Ramos (cell line): ENCODE data around the gene DNAJC27.

Experiments used
- in situ Hi-C: fragments of 300-500 bp; cut with MboI; formaldehyde crosslinking; loops from one replicate; pipeline ENCODE4 v1.14.3; 2022; ENCODE audit warnings: low sequenced_read_pairs; ENCODE audit not compliant: unreplicated experiment

DNAJC27 gene

GRCh38 chr2:24972315-24972961 is 683 bp upstream of the DNAJC27 start:
- in situ Hi-C loops, result no loop called here

GRCh38 chr2:24971286-24971535 is 544 bp downstream of the DNAJC27 start:
- in situ Hi-C loops, result no loop called here

- in situ Hi-C loops, result no loop called here
Measured at GRCh38 chr2:24970483-24971285, 1.1 kb downstream of the DNAJC27 start.

- in situ Hi-C loops, result no loop called here
Measured at GRCh38 chr2:24969784-24970183, 2.0 kb downstream of the DNAJC27 start.

DNA sequence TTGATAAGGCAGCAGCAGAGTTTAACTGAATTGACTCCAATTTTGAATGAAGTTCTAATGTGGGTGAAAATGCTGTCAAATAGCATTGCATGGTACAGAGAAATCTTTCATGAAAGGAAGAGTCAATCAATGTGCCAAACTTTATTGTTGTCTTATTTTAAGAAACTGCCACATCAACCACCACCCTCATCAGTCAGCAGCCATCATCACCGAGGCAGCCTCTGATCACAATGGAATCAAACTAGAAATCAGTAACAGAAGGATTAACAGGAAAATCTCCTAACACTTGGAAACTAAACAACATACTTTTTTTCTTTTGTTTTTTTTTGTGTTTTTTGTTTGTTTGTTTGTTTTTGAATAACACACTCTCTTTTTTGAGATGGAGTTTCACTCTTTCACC is 9.9 kb downstream of the DNAJC27 start:
- in situ Hi-C loops, result no loop called here

DNA sequence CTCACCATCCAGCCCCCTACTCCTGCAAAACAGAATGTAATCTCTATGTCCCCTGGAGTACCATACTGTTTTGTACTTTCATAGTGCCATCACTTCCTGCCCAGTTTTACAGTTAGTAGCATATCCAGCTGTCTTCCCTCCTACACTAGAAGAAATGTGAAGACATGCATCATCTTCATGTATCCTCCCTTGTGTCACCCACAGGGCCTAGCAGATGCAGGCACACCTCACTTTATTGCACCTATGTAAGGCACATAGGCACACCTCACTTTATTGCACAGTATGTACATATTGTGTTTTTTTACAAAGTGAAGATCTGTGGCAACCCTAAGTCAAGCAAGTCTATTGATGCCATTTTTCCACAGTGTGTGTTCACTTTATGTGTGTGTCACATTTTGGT is 12.0 kb downstream of the DNAJC27 start:
- in situ Hi-C loops, result no loop called here

- in situ Hi-C loops, result no loop called here
Measured at GRCh38 chr2:24958411-24958935, 13.3 kb downstream of the DNAJC27 start.

GRCh38 chr2:24957976-24958375 is 13.8 kb downstream of the DNAJC27 start:
- in situ Hi-C loops, result no loop called here

DNA sequence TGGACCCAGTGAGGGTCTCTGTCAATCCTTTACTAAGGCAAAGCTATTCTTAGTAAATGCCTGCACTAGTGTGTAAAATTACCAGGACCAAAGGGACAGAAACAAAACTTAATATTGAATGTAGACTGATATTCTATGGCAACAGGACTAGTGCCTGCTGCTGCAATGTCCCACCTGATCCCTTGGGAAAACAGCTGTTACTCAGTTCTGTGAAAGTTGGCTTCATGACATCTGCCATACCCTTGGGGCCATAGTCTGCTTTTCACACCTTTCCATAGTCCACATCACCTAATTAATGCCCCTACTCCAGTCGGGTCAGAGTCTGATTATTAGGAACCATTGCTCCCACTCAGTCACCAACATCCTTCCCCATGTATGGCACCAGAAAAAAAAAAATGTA is 14.5 kb downstream of the DNAJC27 start:
- in situ Hi-C loops, result no loop called here

DNA sequence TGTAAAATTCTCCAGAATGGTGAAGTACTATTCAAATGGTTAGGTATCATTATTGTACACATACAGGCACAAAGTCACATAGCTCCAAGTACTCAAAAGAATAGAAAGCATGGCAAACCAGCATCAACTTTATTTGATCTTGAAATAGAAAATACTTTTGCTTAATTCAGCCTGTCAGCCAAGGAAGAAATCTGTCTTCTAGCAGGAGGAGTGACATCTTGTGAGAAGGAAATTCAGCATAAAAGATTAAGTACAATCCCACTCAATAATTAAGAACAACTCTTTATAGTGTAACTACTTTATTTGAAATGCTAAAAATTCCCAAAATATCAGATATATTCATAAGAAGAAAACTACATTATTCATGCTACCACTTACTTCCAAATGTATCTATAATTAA is 15.8 kb downstream of the DNAJC27 start:
- in situ Hi-C loops, result no loop called here

- in situ Hi-C loops, result no loop called here
Measured at GRCh38 chr2:24955232-24955631, 16.5 kb downstream of the DNAJC27 start.

GRCh38 chr2:24950102-24950501 is 21.7 kb downstream of the DNAJC27 start:
- in situ Hi-C loops, result no loop called here

GRCh38 chr2:24948506-24948905 is 23.2 kb downstream of the DNAJC27 start:
- in situ Hi-C loops, result no loop called here

DNA sequence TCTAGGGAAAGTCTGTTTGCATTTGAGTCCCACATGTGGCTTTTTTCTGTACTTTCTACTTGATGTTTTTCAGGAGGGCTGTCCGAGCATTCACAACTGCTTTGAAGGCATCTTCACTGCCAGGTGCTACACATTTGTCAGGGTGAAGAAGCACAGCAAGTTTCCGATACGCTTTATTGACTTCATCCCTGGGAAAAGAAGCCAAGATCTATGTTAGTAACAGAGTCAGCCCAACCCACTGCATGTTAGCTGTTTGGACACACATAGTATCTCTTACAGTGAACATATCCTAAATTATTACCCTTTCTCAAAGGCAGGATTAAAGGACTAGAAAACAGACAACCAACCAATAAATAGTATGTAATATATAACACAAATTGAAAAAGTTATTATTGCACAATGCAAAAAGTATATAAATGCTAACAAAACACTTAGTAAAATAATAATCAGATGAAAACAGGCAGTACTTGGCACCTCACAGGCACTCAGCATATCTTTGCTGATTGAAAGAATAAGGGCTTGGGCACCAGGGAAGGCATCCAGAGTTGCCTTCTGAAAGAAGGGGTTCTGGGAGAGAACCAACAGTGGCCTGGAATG is 24.1 kb downstream of the DNAJC27 start:
- in situ Hi-C loops, result no loop called here

DNA sequence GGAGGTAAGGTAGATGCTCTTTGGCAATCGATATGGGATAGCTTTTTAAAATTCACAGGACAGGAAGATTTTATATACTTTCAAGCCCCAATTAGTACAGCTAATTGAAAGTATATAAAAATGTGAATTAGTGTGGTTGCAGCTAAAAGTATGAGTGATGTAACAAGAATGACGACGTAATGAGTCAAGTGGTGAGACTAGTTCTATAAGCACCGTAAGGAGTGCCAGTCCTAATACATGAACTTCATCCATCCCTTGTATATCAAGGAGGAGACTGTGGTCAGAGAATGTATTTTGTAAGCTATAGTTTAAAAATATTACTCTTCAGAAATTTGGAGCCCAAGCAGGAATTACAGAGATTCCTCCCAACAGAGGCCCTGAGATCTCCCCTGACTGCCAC is 25.8 kb downstream of the DNAJC27 start:
- in situ Hi-C loops, result no loop called here

DNA sequence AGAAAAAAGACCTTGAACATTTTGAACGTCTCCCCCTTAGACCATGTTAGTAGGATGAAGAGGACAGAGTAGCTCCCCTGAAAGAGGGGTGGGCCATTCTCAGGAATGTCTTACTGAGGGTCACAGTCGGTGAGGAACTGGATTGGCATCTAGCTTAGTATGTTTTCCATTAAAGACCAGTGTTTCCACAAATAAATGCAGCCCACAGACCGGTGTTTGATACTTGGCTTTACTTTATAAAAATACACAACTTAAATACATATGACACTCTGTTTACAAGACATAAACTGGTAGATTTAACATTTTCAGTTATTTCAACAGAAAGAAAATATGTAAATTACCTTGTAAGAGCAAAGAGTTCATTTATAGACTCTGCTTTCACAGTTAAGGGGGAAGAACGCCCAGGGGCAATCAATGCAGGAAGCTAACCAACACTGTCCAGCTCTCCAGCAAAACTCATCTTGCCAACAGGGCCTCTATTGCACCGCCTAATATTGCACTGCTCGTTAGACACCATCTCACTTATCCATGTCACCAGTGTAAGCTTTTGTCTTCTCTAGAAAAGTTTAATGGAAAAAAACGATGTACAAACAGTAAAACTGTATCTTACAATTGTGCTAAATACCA is 28.2 kb downstream of the DNAJC27 start:
- in situ Hi-C loops, result no loop called here

DNA sequence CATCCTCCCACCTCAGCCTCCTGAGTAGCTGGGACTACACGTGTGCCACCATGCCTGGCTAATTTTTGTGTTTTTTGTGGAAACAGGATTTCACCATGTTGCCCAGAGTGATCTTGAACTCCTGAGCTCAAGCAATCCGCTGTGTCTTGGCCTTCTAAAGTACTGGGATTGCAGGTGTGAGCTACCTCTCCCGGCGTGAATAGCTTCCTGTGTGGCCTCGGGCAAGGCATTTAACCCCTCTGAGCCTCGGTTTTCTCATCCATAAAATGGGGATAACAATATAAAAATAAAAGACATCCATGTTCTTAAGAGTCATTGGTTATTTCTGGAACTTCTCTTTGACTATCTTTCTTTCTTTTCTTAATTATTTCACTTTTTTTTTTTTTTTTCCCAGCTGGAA is 32.4 kb downstream of the DNAJC27 start:
- in situ Hi-C loops, result no loop called here

DNA sequence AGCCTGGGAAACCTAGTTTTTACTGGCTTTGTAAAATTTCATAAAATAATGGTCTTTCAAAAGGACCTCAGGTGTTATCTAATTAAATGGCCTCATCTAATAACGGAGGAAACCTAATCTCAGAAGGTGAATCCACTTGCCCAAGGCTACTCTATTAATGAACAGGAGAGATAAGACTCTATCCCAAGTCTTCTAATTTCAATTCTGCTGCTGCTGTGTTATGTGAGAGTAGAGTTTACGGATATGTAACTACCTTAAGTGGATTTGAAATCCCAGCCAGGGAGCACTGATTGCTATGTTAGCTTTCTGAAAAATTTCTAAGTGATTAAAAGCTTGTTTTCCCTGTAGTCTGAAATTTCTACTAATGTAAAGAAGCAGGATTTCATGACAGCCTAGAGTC is 34.5 kb downstream of the DNAJC27 start:
- in situ Hi-C loops, result no loop called here

DNA sequence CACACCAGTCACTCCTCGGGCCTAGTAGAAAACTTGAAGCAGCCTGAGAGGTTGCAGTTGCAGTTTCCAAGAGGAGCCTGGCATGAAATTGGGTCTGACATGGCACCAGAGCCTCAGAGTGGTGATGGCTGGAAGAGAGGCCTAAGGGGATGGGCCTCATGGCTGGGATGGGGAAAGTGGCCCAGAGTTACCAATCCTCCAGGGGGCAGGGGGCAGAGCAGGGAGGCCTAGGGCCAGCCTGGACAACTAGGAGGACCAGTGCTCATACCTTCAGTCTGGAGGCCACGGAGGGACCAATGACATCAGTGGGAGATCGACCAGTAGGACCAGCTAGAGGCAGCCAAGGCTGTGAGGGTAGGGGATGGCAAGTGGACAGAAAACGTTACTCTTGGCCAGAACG is 36.6 kb downstream of the DNAJC27 start:
- in situ Hi-C loops, result no loop called here

DNA sequence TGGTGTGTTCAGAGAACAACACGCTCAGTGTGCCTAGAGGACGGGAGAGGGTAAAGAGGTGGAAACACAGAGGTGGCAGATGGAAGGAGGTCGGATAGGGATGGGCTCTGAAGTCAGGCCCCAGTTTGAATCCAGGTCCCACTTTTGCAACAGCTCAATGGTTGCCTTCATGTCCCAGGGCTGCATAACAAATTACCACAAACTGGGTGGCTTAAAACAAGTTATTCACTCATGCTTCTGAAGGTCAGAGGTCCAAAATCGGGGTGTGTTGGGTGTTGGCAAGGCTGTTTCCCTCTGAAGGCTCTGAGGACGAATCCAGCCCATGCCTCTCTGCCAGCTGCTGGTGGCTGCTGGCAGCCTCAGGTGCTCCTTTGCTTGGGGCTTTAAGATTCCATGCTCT is 39.0 kb downstream of the DNAJC27 start:
- in situ Hi-C loops, result no loop called here

GRCh38 chr2:24930768-24931167 is 41.0 kb downstream of the DNAJC27 start:
- in situ Hi-C loops, result no loop called here
